Measurements from ENCODE around the gene RERE. TPM values are rescaled to one million over a fixed set of nuclear protein-coding genes. Genes with fewer than 3 reads are reported as not detected.

The RERE gene
- total RNA-seq, 1 donor = 55.0 TPM

DNA sequence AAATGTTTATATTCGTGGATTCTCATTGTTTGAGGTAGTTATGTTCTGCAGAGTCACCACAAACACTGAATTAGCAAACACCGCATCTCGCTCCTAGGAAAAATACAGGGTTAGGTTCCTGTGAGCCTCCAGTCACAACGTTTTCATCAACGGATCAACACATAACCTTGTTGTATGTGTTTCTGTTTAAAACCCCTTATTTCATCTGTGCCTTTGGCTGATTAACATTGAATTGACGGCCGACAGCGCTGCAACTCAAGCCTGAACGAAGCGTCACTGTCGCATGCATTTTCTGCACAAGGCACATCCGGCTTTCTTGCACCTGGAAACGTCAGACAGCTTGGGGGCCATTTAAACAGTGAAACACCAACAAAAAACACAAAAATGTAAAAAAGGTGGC, 491.2 kb downstream of the RERE start:
- TF ChIP-seq, protein P1, sequence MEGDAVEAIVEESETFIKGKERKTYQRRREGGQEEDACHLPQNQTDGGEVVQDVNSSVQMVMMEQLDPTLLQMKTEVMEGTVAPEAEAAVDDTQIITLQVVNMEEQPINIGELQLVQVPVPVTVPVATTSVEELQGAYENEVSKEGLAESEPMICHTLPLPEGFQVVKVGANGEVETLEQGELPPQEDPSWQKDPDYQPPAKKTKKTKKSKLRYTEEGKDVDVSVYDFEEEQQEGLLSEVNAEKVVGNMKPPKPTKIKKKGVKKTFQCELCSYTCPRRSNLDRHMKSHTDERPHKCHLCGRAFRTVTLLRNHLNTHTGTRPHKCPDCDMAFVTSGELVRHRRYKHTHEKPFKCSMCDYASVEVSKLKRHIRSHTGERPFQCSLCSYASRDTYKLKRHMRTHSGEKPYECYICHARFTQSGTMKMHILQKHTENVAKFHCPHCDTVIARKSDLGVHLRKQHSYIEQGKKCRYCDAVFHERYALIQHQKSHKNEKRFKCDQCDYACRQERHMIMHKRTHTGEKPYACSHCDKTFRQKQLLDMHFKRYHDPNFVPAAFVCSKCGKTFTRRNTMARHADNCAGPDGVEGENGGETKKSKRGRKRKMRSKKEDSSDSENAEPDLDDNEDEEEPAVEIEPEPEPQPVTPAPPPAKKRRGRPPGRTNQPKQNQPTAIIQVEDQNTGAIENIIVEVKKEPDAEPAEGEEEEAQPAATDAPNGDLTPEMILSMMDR (IDR thresholded peaks at IDR 0.05; ENCODE audit: extremely low read depth, low read depth, low read length) = no peak
- no peak overlapping the region for H3K27ac ChIP-seq (ENCODE audit: low read depth, low read length)

DNA sequence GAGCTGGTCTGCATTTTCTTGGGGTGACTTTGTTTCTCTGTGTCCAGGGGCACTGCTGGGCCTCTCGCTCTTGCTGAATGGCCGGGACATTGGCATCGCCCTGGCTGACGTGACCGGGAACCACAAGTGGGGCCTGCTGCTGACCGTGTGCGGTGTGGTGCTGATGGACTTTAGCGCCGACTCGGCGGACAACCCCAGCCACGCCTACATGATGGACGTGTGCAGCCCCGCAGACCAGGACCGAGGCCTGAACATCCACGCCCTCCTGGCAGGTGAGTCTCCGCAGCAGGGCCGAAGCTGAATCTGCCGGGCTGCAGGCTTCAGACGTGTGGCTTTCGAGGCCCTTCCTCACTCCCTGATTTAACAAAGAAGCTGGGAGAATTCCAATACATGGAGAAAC, 491.7 kb downstream of the RERE start:
- no peak overlapping the region for H3K4me3 ChIP-seq (ENCODE audit: insufficient read depth, low read length)
- H3K36me3 ChIP-seq (ENCODE audit: insufficient read depth, low read length) = no peaks in the 10 kb centered on the region
- H3K9me3 ChIP-seq (ENCODE audit: low read depth, low read length) = no peaks in the 10 kb centered on the region
- H3K79me2 ChIP-seq (ENCODE audit: insufficient read depth, low read length) = no peaks in the 10 kb centered on the region
- H3K27me3 ChIP-seq (ENCODE audit: insufficient read depth, low read length) = peaks cover 5% of the 10 kb centered on the region
- no peak overlapping the region for H3K27ac ChIP-seq (ENCODE audit: low read depth, low read length)
- H2AFZ ChIP-seq (ENCODE audit: low read length) = no peak overlapping the region
- no peaks in the 10 kb centered on the region for H3K4me1 ChIP-seq (ENCODE audit: insufficient read depth, low read length)
- TF ChIP-seq, protein P1 (IDR thresholded peaks at IDR 0.05; ENCODE audit: extremely low read depth, low read depth, low read length) = no peak
- DNase-seq (ENCODE audit: insufficient read length, low spot score, missing footprints) = no peak
- H3K4me2 ChIP-seq (ENCODE audit: insufficient read depth, low read length) = no peak overlapping the region
- H4K20me1 ChIP-seq (ENCODE audit: insufficient read depth, low read length) = no peaks in the 10 kb centered on the region

More for the DNA sequence above, 491.2 kb downstream of the RERE start:
- H3K9me3 ChIP-seq (ENCODE audit: low read depth, low read length) = no peaks in the 10 kb centered on the region
- H3K27me3 ChIP-seq (ENCODE audit: insufficient read depth, low read length) = peaks cover 4% of the 10 kb centered on the region
- H3K36me3 ChIP-seq (ENCODE audit: insufficient read depth, low read length) = no peaks in the 10 kb centered on the region
- no peak for DNase-seq (ENCODE audit: insufficient read length, low spot score, missing footprints)
- H3K4me1 ChIP-seq (ENCODE audit: insufficient read depth, low read length) = no peaks in the 10 kb centered on the region
- H4K20me1 ChIP-seq (ENCODE audit: insufficient read depth, low read length) = no peaks in the 10 kb centered on the region
- no peaks in the 10 kb centered on the region for H3K79me2 ChIP-seq (ENCODE audit: insufficient read depth, low read length)
- no peak overlapping the region for H2AFZ ChIP-seq (ENCODE audit: low read length)
- H3K4me3 ChIP-seq (ENCODE audit: insufficient read depth, low read length) = no peak overlapping the region
- H3K4me2 ChIP-seq (ENCODE audit: insufficient read depth, low read length) = no peak overlapping the region

DNA sequence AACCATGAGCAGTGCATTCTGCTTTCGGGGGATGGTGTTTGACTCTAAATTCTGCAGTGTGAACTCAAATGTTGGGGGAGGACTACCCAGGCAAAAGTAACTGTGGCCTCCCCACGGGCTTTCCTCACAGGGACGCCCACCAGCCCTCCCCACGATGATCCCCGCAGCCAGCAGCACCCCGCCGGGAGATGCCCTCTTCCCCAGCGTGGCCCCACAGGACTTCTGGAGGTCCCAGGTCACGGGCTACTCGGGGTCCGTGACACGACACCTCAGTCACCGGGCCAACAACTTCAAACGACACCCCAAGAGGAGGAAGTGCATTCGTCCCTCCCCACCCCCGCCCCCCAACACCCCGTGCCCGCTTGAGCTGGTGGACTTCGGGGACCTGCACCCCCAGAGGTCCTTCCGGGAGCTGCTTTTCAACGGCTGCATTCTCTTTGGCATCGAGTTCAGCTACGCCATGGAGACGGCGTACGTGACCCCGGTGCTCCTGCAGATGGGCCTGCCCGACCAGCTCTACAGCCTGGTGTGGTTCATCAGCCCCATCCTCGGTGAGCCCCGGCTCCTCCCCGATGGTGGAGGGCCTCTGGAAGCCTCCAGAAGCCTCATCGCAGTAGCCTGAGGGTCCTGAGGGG, 493.1 kb downstream of the RERE start:
- no peak overlapping the region for H2AFZ ChIP-seq (ENCODE audit: low read length)
- no peaks in the 10 kb centered on the region for H4K20me1 ChIP-seq (ENCODE audit: insufficient read depth, low read length)
- no peak overlapping the region for H3K4me3 ChIP-seq (ENCODE audit: insufficient read depth, low read length)
- H3K27me3 ChIP-seq (ENCODE audit: insufficient read depth, low read length) = peaks cover 5% of the 10 kb centered on the region
- no peaks in the 10 kb centered on the region for H3K4me1 ChIP-seq (ENCODE audit: insufficient read depth, low read length)
- H3K79me2 ChIP-seq (ENCODE audit: insufficient read depth, low read length) = no peaks in the 10 kb centered on the region
- TF ChIP-seq, protein P1 (IDR thresholded peaks at IDR 0.05; ENCODE audit: extremely low read depth, low read depth, low read length) = no peak
- no peak overlapping the region for H3K4me2 ChIP-seq (ENCODE audit: insufficient read depth, low read length)
- no peak for DNase-seq (ENCODE audit: insufficient read length, low spot score, missing footprints)
- no peaks in the 10 kb centered on the region for H3K9me3 ChIP-seq (ENCODE audit: low read depth, low read length)
- H3K27ac ChIP-seq (ENCODE audit: low read depth, low read length) = no peak overlapping the region
- no peaks in the 10 kb centered on the region for H3K36me3 ChIP-seq (ENCODE audit: insufficient read depth, low read length)

DNA sequence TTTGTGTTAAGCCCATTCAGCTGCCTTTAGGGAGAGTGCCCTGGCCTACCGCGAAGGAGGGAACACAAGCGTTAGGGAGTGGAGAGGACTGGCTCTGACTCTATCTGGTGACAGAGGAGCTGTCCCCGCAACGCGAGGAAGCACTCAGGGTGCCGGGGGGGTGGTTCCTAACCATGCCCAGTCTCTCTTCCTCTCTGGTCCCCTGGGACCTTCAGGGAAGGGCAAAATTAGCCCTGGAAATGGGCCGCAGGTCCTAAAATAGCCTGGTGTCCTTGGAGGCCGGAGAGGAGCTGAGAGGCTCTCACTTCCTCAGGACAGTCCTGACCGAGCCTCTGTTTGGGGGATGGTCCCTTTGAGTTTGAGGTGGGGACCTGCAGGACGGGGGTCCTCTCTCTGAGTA, 493.7 kb downstream of the RERE start:
- no peaks in the 10 kb centered on the region for H3K9me3 ChIP-seq (ENCODE audit: low read depth, low read length)
- H3K36me3 ChIP-seq (ENCODE audit: insufficient read depth, low read length) = no peaks in the 10 kb centered on the region
- TF ChIP-seq, protein P1 (IDR thresholded peaks at IDR 0.05; ENCODE audit: extremely low read depth, low read depth, low read length) = no peak
- H3K4me2 ChIP-seq (ENCODE audit: insufficient read depth, low read length) = no peak overlapping the region
- H3K27me3 ChIP-seq (ENCODE audit: insufficient read depth, low read length) = peaks cover 6% of the 10 kb centered on the region
- no peak overlapping the region for H3K27ac ChIP-seq (ENCODE audit: low read depth, low read length)
- no peak overlapping the region for H3K4me3 ChIP-seq (ENCODE audit: insufficient read depth, low read length)
- H4K20me1 ChIP-seq (ENCODE audit: insufficient read depth, low read length) = no peaks in the 10 kb centered on the region
- no peaks in the 10 kb centered on the region for H3K4me1 ChIP-seq (ENCODE audit: insufficient read depth, low read length)
- no peak overlapping the region for H2AFZ ChIP-seq (ENCODE audit: low read length)
- no peak for DNase-seq (ENCODE audit: insufficient read length, low spot score, missing footprints)
- no peaks in the 10 kb centered on the region for H3K79me2 ChIP-seq (ENCODE audit: insufficient read depth, low read length)

All from osteoblast (primary cell).